Right lobe of liver (tissue), 6 donors: ENCODE measurements around the gene THBS1. TPM values are rescaled to one million over a fixed set of nuclear protein-coding genes. Genes with fewer than 3 reads are reported as not detected.

Experiments used
- ATAC-seq, 4 donors: fragments of 200-7000 bp; cut with Tn5 transposase; one replicate each; pipeline ENCODE4 v1.9.1; 2020; ENCODE audit warnings: mild to moderate bottlenecking in 4 of 4, moderate library complexity in 4 of 4
- DNase-seq, 3 donors: peaks; one replicate each; pipeline ENCODE4 v3.0.0-alpha.2; 2020
- H3K27ac ChIP-seq, 3 donors: fragments of 200-600 bp; one replicate each; pipeline ENCODE4 v1.8.0; 2022
- H3K27me3 ChIP-seq, 2 donors: fragments of 200-600 bp; one replicate each; pipeline ENCODE4 v1.8.0; 2022
- H3K36me3 ChIP-seq, 4 donors: fragments of 200-600 bp; sonication (generic) in 1 of 4; one replicate each; pipeline versions ENCODE4 v1.5.1 to v1.8.0; 2017 to 2022; ENCODE audit warnings: control low read depth in 1 of 4
- H3K4me1 ChIP-seq, 4 donors: fragments of 200-600 bp; sonication (generic) in 1 of 4; one replicate each; pipeline versions ENCODE4 v1.5.1 to v1.8.0; 2017 to 2022; ENCODE audit warnings: control low read depth in 1 of 4
- H3K4me3 ChIP-seq, 3 donors: fragments of 200-600 bp; one replicate each; pipeline ENCODE4 v1.8.0; 2022
- H3K9me3 ChIP-seq, 4 donors: fragments of 200-600 bp; sonication (generic) in 1 of 4; one replicate each; pipeline versions ENCODE4 v1.5.1 to v1.8.0; 2017 to 2022; ENCODE audit warnings: control low read depth in 1 of 4
- POLR2A ChIP-seq: fragments of 450-650 bp; IDR thresholded peaks from one replicate; pipeline ENCODE4 v1.6.1; 2017; ENCODE audit warnings: antibody characterized with exemption, mild to moderate bottlenecking
- WGBS: methylation state at CpG from one replicate; pipeline ENCODE4 v1.1.6; 2018; ENCODE audit warnings: low coverage, low lambda C conversion rate; ENCODE audit not compliant: insufficient coverage; ENCODE audit errors: missing lambda C conversion rate; 5-methylcytosine and 5-hydroxymethylcytosine counted together
- intact Hi-C, 2 donors: fragments of 100-400 bp; cut with DNase I; formaldehyde crosslinking; loops; one replicate each; pipeline versions ENCODE4 v1.11.2 to v1.14.1; 2022
- total RNA-seq, 6 experiments: library from RNA; depleted of rRNA in 2 of 6; stranded (reverse); fragments of >200 nt in 2 of 6; fragmentation: NEBNext Ultra II Directional in 3 of 6; extraction: Animal tissue kit (Norgen Biotek cat#: 25700) in 3 of 6; gene quantifications; one replicate each; pipeline versions ENCODE4 v1.1.0 to v1.2.4, GENCODE V29; 2016 to 2023
- TF ChIP-seq, protein P1 (sequence below), 4 donors: fragments of 200-600 bp in 3 of 4; fragments of 450-650 bp in 1 of 4; IDR thresholded peaks; one replicate each; pipeline versions ENCODE4 v1.5.1 to v1.8.0; 2016 to 2022; ENCODE audit warnings: antibody characterized with exemption in 4 of 4, mild to moderate bottlenecking in 2 of 4
- donor health status: DM: no; HTN: yes; CAD: no.
- donor health status: DM: no; HTN: no; CAD: no.
- donor health status: DM: no; HTN: no; CAD: no.
- donor health status: DM: no; HTN: yes; CAD: no.
- donor health status: DM: no; HTN: yes; CAD: no.

THBS1 gene
- total RNA-seq, 6 experiments from 2014 or later: 10.7 to 253 (median 64.6) TPM

DNA sequence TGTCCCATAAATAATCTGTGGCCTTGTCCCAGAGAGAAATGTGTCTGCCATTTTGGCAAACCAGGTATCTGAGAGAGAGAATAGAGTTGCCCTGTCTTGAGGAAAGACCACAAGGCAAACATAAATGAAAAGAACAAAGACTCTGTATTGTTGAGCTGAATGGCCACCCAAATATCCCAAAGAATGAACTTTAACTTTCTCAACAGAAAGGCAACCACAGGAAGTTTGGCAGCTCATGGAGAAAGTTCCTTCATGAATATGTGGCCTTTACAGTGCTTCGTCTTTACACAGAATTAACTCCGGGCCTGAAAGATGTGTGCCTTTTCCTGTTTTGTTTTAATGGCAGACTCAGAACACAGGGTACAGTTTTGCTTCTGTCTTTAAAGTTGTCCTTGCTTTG lies 41.4 kb upstream of the THBS1 start:
- H3K27me3 ChIP-seq: no peaks in the 10 kb centered on the region
- H3K9me3 ChIP-seq: no peaks in the 10 kb centered on the region
- no peaks in the 10 kb centered on the region for H3K36me3 ChIP-seq
- DNase-seq (no peak), ATAC-seq (no peak)
- 100% methylated on average over 2 of the region's 2 CpGs for WGBS
- no peak overlapping the region for H3K4me3 ChIP-seq
- peaks cover 0 to 15% (median 0%) of the 10 kb centered on the region in 4 donors for H3K4me1 ChIP-seq
- H3K27ac ChIP-seq: no peak overlapping the region
- intact Hi-C loops: no loop called here
- TF ChIP-seq POLR2A: no peak
- TF ChIP-seq, protein P1, sequence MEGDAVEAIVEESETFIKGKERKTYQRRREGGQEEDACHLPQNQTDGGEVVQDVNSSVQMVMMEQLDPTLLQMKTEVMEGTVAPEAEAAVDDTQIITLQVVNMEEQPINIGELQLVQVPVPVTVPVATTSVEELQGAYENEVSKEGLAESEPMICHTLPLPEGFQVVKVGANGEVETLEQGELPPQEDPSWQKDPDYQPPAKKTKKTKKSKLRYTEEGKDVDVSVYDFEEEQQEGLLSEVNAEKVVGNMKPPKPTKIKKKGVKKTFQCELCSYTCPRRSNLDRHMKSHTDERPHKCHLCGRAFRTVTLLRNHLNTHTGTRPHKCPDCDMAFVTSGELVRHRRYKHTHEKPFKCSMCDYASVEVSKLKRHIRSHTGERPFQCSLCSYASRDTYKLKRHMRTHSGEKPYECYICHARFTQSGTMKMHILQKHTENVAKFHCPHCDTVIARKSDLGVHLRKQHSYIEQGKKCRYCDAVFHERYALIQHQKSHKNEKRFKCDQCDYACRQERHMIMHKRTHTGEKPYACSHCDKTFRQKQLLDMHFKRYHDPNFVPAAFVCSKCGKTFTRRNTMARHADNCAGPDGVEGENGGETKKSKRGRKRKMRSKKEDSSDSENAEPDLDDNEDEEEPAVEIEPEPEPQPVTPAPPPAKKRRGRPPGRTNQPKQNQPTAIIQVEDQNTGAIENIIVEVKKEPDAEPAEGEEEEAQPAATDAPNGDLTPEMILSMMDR (IDR thresholded peaks at IDR 0.05): no peak

GRCh38 chr15:39539973-39540558 lies 40.8 kb upstream of the THBS1 start:
- ATAC-seq: peak in 1 of 4 donors; percentile 78
- H3K36me3 ChIP-seq: no peaks in the 10 kb centered on the region
- no peak for DNase-seq
- H3K9me3 ChIP-seq: no peaks in the 10 kb centered on the region
- TF ChIP-seq, protein P1 (IDR thresholded peaks at IDR 0.05): no peak
- no peak for TF ChIP-seq POLR2A
- peaks cover 0 to 15% (median 0%) of the 10 kb centered on the region in 4 donors for H3K4me1 ChIP-seq
- H3K27ac ChIP-seq: no peak overlapping the region
- no peak overlapping the region for H3K4me3 ChIP-seq
- intact Hi-C loops: no loop called here
- WGBS: 66% methylated on average over 2 of the region's 3 CpGs
- H3K27me3 ChIP-seq: no peaks in the 10 kb centered on the region

GRCh38 chr15:39542385-39543065 lies 38.4 kb upstream of the THBS1 start:
- Histone ChIP-seq H3K36me3 (no peaks in the 10 kb centered on the region), H3K27me3 (no peaks in the 10 kb centered on the region), H3K4me1 (peaks cover 0 to 15% (median 0%) of the 10 kb centered on the region in 4 donors), H3K4me3 (no peak overlapping the region), H3K27ac (no peak overlapping the region), H3K9me3 (no peaks in the 10 kb centered on the region)
- intact Hi-C loops: no loop called here
- DNase-seq (no peak), ATAC-seq (no peak)
- TF ChIP-seq, protein P1 (IDR thresholded peaks at IDR 0.05): no peak
- TF ChIP-seq POLR2A: no peak
- WGBS: 100% methylated on average over 4 of the region's 4 CpGs

GRCh38 chr15:39543651-39544050 lies 37.2 kb upstream of the THBS1 start:
- Histone ChIP-seq H3K4me3 (no peak overlapping the region), H3K4me1 (peaks cover 0 to 15% (median 0%) of the 10 kb centered on the region in 4 donors), H3K9me3 (no peaks in the 10 kb centered on the region), H3K27me3 (no peaks in the 10 kb centered on the region), H3K36me3 (no peaks in the 10 kb centered on the region), H3K27ac (no peak overlapping the region)
- peak in 3 of 4 donors; percentile 55 to 93 (median 71) for ATAC-seq
- intact Hi-C loops: no loop called here
- 6% methylated on average over 1 of the region's 1 CpG for WGBS
- DNase-seq: peak in 1 of 3 donors; percentile 62
- TF ChIP-seq, protein P1 (IDR thresholded peaks at IDR 0.05): peak in 3 of 4 donors; percentile 4 to 41 (median 23)
- TF ChIP-seq POLR2A: no peak
